Thyroid gland (tissue), 4 donors: ENCODE results near the gene C4B. TPM values are rescaled to one million over a fixed set of nuclear protein-coding genes. Genes with fewer than 3 reads are reported as not detected.
A peak's percentile ranks its signal among the peaks of the same experiment; 100 is the strongest.
"Not testable (repeated sequence)": the region's sequence is repeated elsewhere in the genome, so short reads cannot be mapped to it uniquely, and the experiment has no call there.

Source experiments
- DNase-seq, 2 donors: peaks; one replicate each; pipeline ENCODE4 v3.0.0-alpha.2; 2019
- H3K27ac ChIP-seq, 3 donors: fragments of 200-600 bp; sonication (generic); 1 replicate in 2 of 3; 2 replicates in 1 of 3; pipeline ENCODE4 v1.5.1; 2016 to 2019; ENCODE audit warnings: mild to moderate bottlenecking in 1 of 3, moderate library complexity in 1 of 3
- H3K27me3 ChIP-seq: fragments of 200-600 bp; sonication (generic); one replicate; pipeline ENCODE4 v1.5.1; 2019
- H3K36me3 ChIP-seq, 2 donors: fragments of 200-600 bp; sonication (generic); one replicate each; pipeline ENCODE4 v1.5.1; 2016 to 2019
- H3K4me1 ChIP-seq, 2 donors: fragments of 200-600 bp; sonication (generic); one replicate each; pipeline ENCODE4 v1.5.1; 2017 to 2019
- H3K4me3 ChIP-seq, 3 donors: fragments of 200-600 bp; sonication (generic); replicated peaks in 1 of 3; 1 replicate in 2 of 3; 2 replicates in 1 of 3; pipeline ENCODE4 v1.5.1; 2016; ENCODE audit warnings: mild to moderate bottlenecking in 1 of 3
- H3K9me3 ChIP-seq: fragments of 200-600 bp; sonication (generic); one replicate; pipeline ENCODE4 v1.5.1; 2017
- WGBS, 2 donors: methylation state at CpG; one replicate each; pipeline ENCODE4 v1.1.5; 2017; 5-methylcytosine and 5-hydroxymethylcytosine counted together
- intact Hi-C: fragments of 100-400 bp; cut with DNase I; formaldehyde crosslinking; loops from one replicate; pipeline ENCODE4 v1.15.1; 2023
- total RNA-seq, 4 donors: library from RNA; depleted of rRNA; stranded (reverse); fragments of >200 nt; gene quantifications; one replicate each; pipeline ENCODE4 v1.2.3, GENCODE V29; 2016

Gene C4B
- total RNA-seq, 4 donors from 2014 or later, result 233 to 370 (median 285) TPM

DNA sequence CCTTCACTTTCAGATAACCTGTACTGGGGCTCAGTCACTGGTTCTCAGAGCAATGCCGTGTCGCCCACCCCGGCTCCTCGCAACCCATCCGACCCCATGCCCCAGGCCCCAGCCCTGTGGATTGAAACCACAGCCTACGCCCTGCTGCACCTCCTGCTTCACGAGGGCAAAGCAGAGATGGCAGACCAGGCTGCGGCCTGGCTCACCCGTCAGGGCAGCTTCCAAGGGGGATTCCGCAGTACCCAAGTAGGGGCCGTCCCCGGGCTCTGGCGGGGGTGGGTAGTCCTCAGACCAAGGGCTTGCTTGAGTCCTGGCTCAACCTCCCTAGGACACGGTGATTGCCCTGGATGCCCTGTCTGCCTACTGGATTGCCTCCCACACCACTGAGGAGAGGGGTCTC lies 15.0 kb downstream of the C4B start:
- WGBS, 2 donors, result no CpG with 5 or more reads among the region's 14 CpGs

GRCh38 chr6:32035283-32036013 lies 20.9 kb downstream of the C4B start:
- not testable (repeated sequence) for H3K4me3 ChIP-seq, H3K36me3 ChIP-seq
- no CpG with 5 or more reads among the region's 16 CpGs for WGBS, 2 donors

More for the DNA sequence above, 15.0 kb downstream of the C4B start:
- H3K36me3 ChIP-seq, H3K4me1 ChIP-seq, H3K27me3 ChIP-seq, H3K4me3 ChIP-seq, intact Hi-C loops, DNase-seq, H3K9me3 ChIP-seq, H3K27ac ChIP-seq: not testable (repeated sequence)

GRCh38 chr6:32037136-32037535 lies 22.5 kb downstream of the C4B start:
- WGBS, 2 donors, result 67 to 93% methylated on average over 5 of the region's 5 CpGs

More at GRCh38 chr6:32035283-32036013, 20.9 kb downstream of the C4B start:
- H3K27me3 ChIP-seq, H3K27ac ChIP-seq, H3K9me3 ChIP-seq, intact Hi-C loops, DNase-seq, H3K4me1 ChIP-seq: not testable (repeated sequence)

DNA sequence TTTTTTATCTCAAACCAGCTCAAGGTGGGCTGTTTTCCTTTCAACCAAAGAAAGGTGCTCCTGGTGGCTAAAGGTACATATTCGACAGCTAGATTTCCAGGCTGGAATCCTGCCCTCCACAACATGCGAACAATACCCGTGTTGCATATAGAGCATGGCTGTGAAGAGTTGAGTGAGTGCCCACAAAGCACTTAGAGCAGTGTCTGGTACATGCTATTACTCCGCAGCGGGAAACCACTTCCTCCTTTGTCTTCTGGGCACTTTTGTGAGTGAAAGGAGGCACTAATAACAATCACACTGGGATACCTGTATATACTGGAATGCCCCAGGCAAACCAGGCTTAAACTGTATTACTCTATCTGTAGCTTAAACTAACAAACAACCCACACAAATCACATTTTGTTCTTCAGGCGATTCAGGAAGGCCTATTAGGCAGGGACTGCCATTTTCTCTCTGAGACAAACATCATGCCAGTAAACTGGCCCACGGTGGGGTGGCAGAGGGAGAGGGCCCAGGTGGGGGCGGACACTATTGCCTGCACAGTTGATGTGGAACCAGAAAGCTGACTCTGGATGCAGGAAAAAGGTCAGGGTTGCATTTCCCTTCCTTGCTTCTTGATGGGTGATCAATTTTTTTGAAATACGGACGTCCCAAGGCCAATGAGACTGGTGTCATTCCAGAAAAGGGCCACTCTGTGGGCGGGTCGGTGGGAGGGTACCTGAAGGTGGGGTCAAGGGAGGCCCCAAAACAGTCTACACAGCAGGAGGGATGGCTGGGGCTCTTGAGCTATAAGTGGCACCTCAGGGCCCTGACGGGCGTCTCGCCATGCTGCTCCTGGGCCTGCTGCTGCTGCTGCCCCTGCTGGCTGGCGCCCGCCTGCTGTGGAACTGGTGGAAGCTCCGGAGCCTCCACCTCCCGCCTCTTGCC lies 23.3 kb downstream of the C4B start, which contains the start of gene CYP21A2:
CYP21A2 (plus strand) TSS at position 818 of the 927 bp plus-strand sequence; CDS start at position 826, 8 bp downstream.
- H3K4me3 ChIP-seq, intact Hi-C loops, H3K27ac ChIP-seq, H3K27me3 ChIP-seq, H3K9me3 ChIP-seq, H3K4me1 ChIP-seq, H3K36me3 ChIP-seq: not testable (repeated sequence)
- DNase-seq, result peak in 1 of 2 donors; percentile 6
- 69 to 81% methylated on average over 9 of the region's 19 CpGs for WGBS, 2 donors

More at GRCh38 chr6:32037136-32037535, 22.5 kb downstream of the C4B start:
- H3K4me3 ChIP-seq, H3K9me3 ChIP-seq, H3K4me1 ChIP-seq, H3K27me3 ChIP-seq, H3K36me3 ChIP-seq, intact Hi-C loops, H3K27ac ChIP-seq, DNase-seq: not testable (repeated sequence)

DNA sequence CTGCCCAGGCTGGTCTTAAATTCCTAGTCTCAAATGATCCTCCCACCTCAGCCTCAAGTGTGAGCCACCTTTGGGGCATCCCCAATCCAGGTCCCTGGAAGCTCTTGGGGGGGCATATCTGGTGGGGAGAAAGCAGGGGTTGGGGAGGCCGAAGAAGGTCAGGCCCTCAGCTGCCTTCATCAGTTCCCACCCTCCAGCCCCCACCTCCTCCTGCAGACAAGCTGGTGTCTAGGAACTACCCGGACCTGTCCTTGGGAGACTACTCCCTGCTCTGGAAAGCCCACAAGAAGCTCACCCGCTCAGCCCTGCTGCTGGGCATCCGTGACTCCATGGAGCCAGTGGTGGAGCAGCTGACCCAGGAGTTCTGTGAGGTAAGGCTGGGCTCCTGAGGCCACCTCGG lies 24.3 kb downstream of the C4B start:
- DNase-seq, H3K27me3 ChIP-seq, H3K9me3 ChIP-seq, H3K4me3 ChIP-seq, H3K36me3 ChIP-seq, intact Hi-C loops, H3K27ac ChIP-seq, H3K4me1 ChIP-seq: not testable (repeated sequence)
- 72 to 79% methylated on average over 2 of the region's 5 CpGs for WGBS, 2 donors

- WGBS, 2 donors, result 68 to 84% methylated on average over 11 to 17 of the region's 24 CpGs
- H3K27me3 ChIP-seq, H3K4me1 ChIP-seq, H3K4me3 ChIP-seq, H3K27ac ChIP-seq, H3K9me3 ChIP-seq, H3K36me3 ChIP-seq, DNase-seq: not testable (repeated sequence)
- intact Hi-C loops, result loop anchor here (10.0 kb wide), 2 partner anchors 75 to 115 kb away; partner anchors contain the start of genes PPT2 and PRRT1
Measured at GRCh38 chr6:32039321-32040274, 25.0 kb downstream of the C4B start.

DNA sequence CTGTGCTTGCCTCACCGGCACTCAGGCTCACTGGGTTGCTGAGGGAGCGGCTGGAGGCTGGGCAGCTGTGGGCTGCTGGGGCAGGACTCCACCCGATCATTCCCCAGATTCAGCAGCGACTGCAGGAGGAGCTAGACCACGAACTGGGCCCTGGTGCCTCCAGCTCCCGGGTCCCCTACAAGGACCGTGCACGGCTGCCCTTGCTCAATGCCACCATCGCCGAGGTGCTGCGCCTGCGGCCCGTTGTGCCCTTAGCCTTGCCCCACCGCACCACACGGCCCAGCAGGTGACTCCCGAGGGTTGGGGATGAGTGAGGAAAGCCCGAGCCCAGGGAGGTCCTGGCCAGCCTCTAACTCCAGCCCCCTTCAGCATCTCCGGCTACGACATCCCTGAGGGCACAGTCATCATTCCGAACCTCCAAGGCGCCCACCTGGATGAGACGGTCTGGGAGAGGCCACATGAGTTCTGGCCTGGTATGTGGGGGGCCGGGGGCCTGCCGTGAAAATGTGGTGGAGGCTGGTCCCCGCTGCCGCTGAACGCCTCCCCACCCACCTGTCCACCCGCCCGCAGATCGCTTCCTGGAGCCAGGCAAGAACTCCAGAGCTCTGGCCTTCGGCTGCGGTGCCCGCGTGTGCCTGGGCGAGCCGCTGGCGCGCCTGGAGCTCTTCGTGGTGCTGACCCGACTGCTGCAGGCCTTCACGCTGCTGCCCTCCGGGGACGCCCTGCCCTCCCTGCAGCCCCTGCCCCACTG lies 25.9 kb downstream of the C4B start:
- not testable (repeated sequence) for DNase-seq

DNA sequence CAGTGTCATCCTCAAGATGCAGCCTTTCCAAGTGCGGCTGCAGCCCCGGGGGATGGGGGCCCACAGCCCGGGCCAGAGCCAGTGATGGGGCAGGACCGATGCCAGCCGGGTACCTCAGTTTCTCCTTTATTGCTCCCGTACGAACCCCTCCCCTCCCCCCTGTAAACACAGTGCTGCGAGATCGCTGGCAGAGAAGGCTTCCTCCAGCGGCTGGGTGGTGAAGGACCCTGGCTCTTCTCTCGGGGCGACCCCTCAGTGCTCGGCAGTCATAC lies 26.4 kb downstream of the C4B start:
- intact Hi-C loops, result loop anchor here (10.0 kb wide), 2 partner anchors 74 to 114 kb away; partner anchors contain the start of genes PPT2 and PRRT1
- WGBS, 2 donors, result no CpG with 5 or more reads among the region's 13 CpGs
- not testable (repeated sequence) for H3K27me3 ChIP-seq, DNase-seq, H3K4me3 ChIP-seq, H3K9me3 ChIP-seq, H3K27ac ChIP-seq, H3K4me1 ChIP-seq, H3K36me3 ChIP-seq

More for the DNA sequence above, 25.9 kb downstream of the C4B start:
- not testable (repeated sequence) for H3K4me1 ChIP-seq, H3K36me3 ChIP-seq, H3K27me3 ChIP-seq, H3K9me3 ChIP-seq, H3K27ac ChIP-seq, H3K4me3 ChIP-seq
- intact Hi-C loops, result loop anchor here (10.0 kb wide), 2 partner anchors 74 to 114 kb away; partner anchors contain the start of genes PPT2 and PRRT1
- WGBS, 2 donors, result no CpG with 5 or more reads among the region's 43 CpGs

- H3K27ac ChIP-seq, H3K27me3 ChIP-seq, H3K9me3 ChIP-seq, H3K36me3 ChIP-seq, H3K4me3 ChIP-seq, H3K4me1 ChIP-seq, DNase-seq: not testable (repeated sequence)
- whole genome bisulfite sequencing, 2 donors, result 66% methylated on average over 5 of the region's 10 CpGs; no CpG with 5 or more reads in 1 of the 2 donors
- intact Hi-C loops, result loop anchor here (10.0 kb wide), 2 partner anchors 73 to 113 kb away; partner anchors contain the start of genes PPT2 and PRRT1
Measured at GRCh38 chr6:32041385-32041784, 26.8 kb downstream of the C4B start.

DNA sequence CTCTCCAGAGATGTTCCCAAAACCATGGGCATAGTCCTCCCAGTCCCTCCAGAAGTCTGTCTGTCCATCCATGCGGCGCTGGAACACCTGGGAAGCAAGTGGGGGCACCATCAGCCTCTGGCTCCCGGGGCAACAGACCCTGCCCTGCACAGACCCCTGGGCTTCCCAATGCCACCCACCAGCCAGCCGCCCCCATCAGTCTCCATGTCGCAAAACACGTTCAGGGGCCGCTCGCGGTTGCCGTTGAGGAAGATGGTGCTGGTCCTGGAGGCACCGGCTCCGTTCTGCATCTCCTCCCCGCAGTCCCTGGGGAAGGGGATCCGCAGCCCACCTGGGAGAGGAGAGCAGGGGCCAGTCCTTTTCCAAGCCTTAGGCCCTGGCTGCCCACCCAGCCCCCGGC lies 27.7 kb downstream of the C4B start:
- peaks cover 0 to 14% of the 10 kb centered on the region in 2 donors for H3K4me1 ChIP-seq
- not testable (repeated sequence) for H3K9me3 ChIP-seq, H3K36me3 ChIP-seq, H3K4me3 ChIP-seq, H3K27ac ChIP-seq, H3K27me3 ChIP-seq, DNase-seq
- intact Hi-C loops, result loop anchor here (10.0 kb wide), 2 partner anchors 73 to 113 kb away; partner anchors contain the start of genes PPT2 and PRRT1
- 100% methylated on average over 3 of the region's 15 CpGs; no CpG with 5 or more reads in 1 of the 2 donors for WGBS, 2 donors
